COLO668 (cell line): Measurements from ENCODE around the gene PLSCR3.

Experiments
- DNase-seq: peaks from one replicate; lab custom pipeline; 2025; ENCODE audit not compliant: unreplicated experiment; lab: John Stamatoyannopoulos, UW

Gene PLSCR3

GRCh38 chr17:7351665-7352502, 42.4 kb downstream of the PLSCR3 start, which contains the start of gene KCTD11:
Gene KCTD11, plus strand, starts transcription at chr17:7352162.
- DNase-seq = peak; percentile 62

GRCh38 chr17:7348478-7349242, 45.7 kb downstream of the PLSCR3 start:
- DNase-seq = no peak

DNA sequence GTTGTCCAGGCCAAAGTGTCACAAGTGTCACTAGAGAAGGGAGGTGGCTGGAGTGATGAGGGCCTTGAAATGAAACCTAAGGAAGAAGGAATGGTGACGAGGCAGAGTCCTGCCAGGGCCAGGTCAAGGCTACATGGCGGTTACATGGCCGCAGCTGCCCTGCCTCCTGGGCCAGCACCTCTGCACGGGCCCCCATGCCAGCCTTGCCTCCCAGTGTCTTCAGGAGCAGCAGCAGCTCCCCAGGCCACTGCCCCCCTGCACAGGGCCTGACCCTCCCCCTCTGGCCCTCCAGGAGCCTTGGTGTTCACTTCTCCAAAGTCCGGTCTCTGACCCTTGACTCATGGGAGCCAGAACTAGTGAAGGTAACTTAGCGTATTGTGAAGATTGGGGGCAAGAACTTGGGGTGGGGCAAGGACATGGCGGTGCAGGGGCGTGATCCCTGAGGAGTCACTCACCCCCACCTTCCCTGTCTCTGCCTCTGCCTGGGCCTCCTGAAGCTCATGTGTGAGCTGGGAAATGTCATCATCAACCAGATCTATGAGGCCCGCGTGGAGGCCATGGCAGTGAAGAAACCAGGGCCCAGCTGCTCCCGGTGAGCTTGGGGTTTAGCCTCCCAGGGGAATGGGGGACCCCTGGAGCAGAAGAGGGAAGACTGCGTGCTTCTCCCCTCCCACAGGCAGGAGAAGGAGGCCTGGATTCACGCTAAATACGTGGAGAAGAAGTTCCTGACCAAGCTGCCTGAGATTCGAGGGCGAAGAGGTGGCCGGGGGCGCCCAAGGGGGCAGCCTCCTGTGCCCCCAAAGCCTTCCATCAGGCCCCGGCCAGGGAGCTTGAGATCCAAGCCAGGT, 46.5 kb downstream of the PLSCR3 start:
- DNase-seq = no peak

DNA sequence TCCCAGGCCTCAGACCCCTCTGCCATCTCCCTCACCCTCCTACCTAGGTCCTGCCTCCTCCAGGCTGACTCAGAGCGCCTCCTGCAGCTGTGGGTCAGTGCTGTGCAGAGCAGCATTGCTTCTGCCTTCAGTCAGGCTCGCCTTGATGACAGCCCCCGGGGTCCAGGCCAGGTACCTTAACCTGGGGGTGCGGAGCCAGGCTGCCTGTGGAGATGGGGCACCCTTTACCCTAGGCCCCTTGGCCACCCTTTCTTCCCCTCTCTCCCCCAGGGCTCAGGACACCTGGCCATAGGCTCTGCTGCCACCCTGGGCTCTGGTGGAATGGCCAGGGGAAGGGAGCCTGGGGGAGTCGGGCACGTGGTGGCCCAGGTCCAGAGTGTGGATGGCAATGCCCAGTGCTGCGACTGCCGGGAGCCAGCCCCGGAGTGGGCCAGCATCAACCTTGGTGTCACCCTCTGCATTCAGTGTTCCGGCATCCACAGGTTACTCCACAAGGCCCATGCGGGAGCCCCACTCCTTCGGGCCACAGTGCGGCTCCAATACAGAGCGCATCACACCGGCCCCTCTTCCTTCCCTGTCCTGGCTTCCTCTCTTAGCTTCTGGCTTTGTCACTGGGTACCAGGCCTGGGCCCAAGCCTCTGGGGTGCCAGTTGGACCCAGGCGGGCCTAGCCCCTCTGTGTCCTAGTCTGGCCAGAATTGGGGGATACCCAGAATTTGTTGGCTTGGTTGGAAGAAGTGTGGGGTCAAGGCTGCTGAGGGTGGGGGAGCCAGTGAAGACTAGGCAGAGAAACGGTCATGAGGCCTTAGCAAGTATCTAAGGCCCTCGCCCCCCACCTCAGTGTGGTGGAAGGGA, 47.3 kb downstream of the PLSCR3 start:
- DNase-seq = no peak

DNA sequence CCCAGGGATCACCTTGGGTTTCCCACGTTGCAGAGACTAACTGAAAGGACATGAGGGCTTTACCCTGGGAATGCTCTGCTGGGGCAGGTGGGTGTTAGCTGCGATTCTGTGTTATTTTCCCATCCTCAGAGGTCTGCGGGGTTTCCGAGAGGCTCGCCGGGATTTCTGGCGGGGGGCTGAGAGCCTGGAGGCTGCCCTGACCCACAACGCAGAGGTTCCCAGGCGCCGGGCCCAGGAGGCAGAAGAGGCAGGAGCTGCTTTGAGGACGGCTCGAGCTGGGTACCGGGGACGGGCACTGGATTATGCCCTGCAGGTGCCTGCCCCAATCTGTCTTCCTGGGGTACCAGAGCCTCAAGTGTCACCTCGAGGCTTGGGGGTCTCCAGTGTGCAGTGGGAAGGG, 51.1 kb downstream of the PLSCR3 start:
- DNase-seq = no peak

DNA sequence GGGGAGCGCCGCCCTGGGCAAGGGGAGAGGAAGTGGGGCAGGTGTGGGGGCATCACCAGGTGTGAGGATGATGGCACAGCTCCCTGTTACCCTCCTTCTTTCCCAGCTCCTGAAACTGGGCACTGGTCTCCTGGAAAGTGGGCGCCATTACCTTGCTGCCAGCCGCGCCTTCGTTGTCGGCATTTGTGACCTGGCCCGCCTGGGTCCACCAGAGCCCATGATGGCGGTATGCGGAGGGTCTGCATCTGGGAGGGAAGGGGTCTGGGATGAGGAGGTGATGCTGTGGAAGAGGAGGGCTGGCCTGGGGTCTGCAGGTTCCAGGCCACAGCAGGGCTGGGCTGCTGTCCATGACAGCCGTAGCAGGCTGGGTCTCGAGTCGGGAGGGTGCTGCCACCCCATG, 52.5 kb downstream of the PLSCR3 start:
- no peak for DNase-seq

DNA sequence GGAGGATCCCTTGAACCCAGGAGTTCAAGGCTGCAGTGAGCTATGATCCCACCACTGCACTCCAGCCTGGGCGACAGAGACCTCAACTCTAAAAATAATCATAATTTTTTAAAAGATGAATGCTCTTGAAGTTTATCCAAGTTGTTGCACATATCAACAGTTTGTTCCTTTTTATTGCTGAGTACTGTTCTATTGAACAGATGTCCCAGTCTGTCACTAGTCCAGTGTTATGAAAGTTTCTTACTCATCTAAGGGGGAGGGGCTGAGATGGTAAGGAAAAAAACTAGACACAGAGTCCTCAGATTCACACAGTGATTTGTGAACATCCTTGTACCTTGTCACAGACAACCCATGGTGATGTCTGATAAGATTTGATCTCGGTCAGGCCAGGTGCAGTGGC, 54.1 kb downstream of the PLSCR3 start:
- no peak for DNase-seq
